AG04450 (cell line): ENCODE measurements around the gene RSPH10B2. TPM values are rescaled to one million over a fixed set of nuclear protein-coding genes. Genes with fewer than 3 reads are reported as not detected.
"Not testable (repeated sequence)": the region's sequence is repeated elsewhere in the genome, so short reads cannot be mapped to it uniquely, and the experiment has no call there.

Experiments used
- CTCF ChIA-PET: fragments of 300-600, 350-600 bp; formaldehyde crosslinking; extraction: SDS; loops from one replicate; lab custom pipeline; 2022; ENCODE audit warnings: antibody characterized with exemption, inconsistent platforms; lab: Charles Lee
- POLR2A ChIA-PET: fragments of 350-600 bp; formaldehyde crosslinking; extraction: SDS; loops from one replicate; lab custom pipeline; 2021; ENCODE audit warnings: antibody characterized with exemption, inconsistent platforms; lab: Yijun Ruan, JAX
- DNase-seq: peaks from one replicate; pipeline ENCODE4 v3.0.0-alpha.2; 2011; ENCODE audit warnings: low read depth, low spot score
- H3K27ac ChIP-seq: one replicate; pipeline ENCODE4 v1.5.1; 2012; ENCODE audit warnings: low read depth, low read length, control low read depth
- H3K27me3 ChIP-seq: one replicate; pipeline ENCODE4 v1.6.0; 2012; ENCODE audit warnings: low read length; ENCODE audit not compliant: control insufficient read depth, insufficient read depth
- H3K4me3 ChIP-seq: 2 replicates; pipeline ENCODE4 v1.5.1; 2011; ENCODE audit warnings: mild to moderate bottlenecking, low read depth, low read length, control low read depth
- H3K9me3 ChIP-seq: 2 replicates; pipeline ENCODE4 v1.5.1; 2012; ENCODE audit warnings: low read length; ENCODE audit not compliant: control insufficient read depth, insufficient read depth
- CTCF ChIP-seq: IDR thresholded peaks from 2 replicates; pipeline ENCODE4 v1.5.1; 2011; ENCODE audit warnings: low read depth, low read length, control low read depth, inconsistent platforms
- polyA minus RNA-seq: library from RNA; depleted of rRNA, polyadenylated mRNA; stranded (reverse); fragments of >200 nt; gene quantifications from 2 replicates; pipeline ENCODE4 v1.2.3, GENCODE V29; 2011; rRNA and poly(A)+ RNA removed
- polyA plus RNA-seq: library from polyadenylated mRNA; depleted of rRNA; stranded (reverse); fragments of >200 nt; gene quantifications from 2 replicates; pipeline ENCODE4 v1.2.3, GENCODE V29; 2011; rRNA removed

RSPH10B2 gene
- polyA plus RNA-seq, result not detected in 2 replicates
- 0.61 TPM in 1 of 2 replicates, not detected in the other for polyA minus RNA-seq

GRCh38 chr7:6753964-6754363, at the start of gene RSPH10B2:
RSPH10B2 (plus strand) TSS chr7:6754103; CDS start chr7:6757678, 3,575 bp downstream.
- H3K9me3 ChIP-seq, DNase-seq, CTCF ChIA-PET, H3K27ac ChIP-seq, POLR2A ChIA-PET, H3K27me3 ChIP-seq, H3K4me3 ChIP-seq: not testable (repeated sequence)

GRCh38 chr7:6705959-6706665, 47.8 kb upstream of the RSPH10B2 start:
- DNase-seq, result no peak
- POLR2A ChIA-PET, result no interaction called here

GRCh38 chr7:6706666-6707407, 47.1 kb upstream of the RSPH10B2 start, which contains the start of gene ZNF12:
ZNF12 (minus strand) TSS chr7:6706947; CDS start chr7:6705173, 1,774 bp downstream.
- DNase-seq, result peak; percentile 81
- H3K27me3 ChIP-seq, result no peaks in the 10 kb centered on the region
- POLR2A ChIA-PET, result interaction anchor here (0.7 kb wide), 1 partner anchor 70 kb away, joined by 3 read pairs; the partner anchor contains the start of gene ZNF316
- H3K4me3 ChIP-seq, result peak within 1 kb of the TSS; percentile 90
- peak within 1 kb of the TSS; percentile 69 for H3K27ac ChIP-seq
- TF ChIP-seq CTCF, result no peak
- peaks cover 36% of the 10 kb centered on the region for H3K9me3 ChIP-seq
- CTCF ChIA-PET, result no interaction called here

More at GRCh38 chr7:6705959-6706665, 47.8 kb upstream of the RSPH10B2 start:
- TF ChIP-seq CTCF, result no peak
- Histone ChIP-seq H3K4me3 (peak overlapping the region; percentile 90), H3K27ac (peak overlapping the region; percentile 68), H3K9me3 (peaks cover 42% of the 10 kb centered on the region), H3K27me3 (no peaks in the 10 kb centered on the region)
- CTCF ChIA-PET, result no interaction called here

- no peaks in the 10 kb centered on the region for H3K27me3 ChIP-seq
- ChIA-PET POLR2A (no interaction called here), CTCF (no interaction called here)
- no peak overlapping the region for H3K27ac ChIP-seq
- DNase-seq, result no peak
- TF ChIP-seq CTCF, result no peak
- peaks cover 23% of the 10 kb centered on the region for H3K9me3 ChIP-seq
- no peak overlapping the region for H3K4me3 ChIP-seq
These were observed 45.6 kb upstream of the RSPH10B2 start for GRCh38 chr7:6708304-6708703.

DNA sequence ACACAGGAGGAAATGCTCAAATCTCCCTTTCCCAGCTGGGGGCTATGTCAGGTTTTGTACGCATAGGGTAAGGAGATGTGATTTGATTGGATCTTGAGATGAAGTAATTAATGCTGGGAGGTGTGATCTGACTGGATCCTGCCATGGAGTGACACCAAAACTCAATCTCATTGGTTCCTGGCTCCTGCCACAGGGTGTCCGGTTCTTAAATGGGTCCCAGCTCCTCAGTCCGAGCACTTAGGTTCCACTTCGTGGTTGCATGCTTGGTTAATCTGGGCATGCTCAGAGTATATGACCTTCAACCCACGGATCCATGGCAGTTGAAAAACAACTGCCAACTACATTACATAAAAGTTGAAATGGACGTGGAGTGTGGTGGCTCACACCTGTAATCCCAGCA, 44.1 kb upstream of the RSPH10B2 start:
- CTCF ChIA-PET, result no interaction called here
- no peak overlapping the region for H3K27ac ChIP-seq
- TF ChIP-seq CTCF, result no peak
- peaks cover 10% of the 10 kb centered on the region for H3K9me3 ChIP-seq
- no peak for DNase-seq
- POLR2A ChIA-PET, result no interaction called here
- H3K4me3 ChIP-seq, result no peak overlapping the region
- H3K27me3 ChIP-seq, result no peaks in the 10 kb centered on the region
